Activated CD4-positive, alpha-beta memory T cell treated with anti-CD3 and anti-CD28 coated beads for 36 hours (primary cell): ENCODE measurements around the gene PTPRN2. TPM values are rescaled to one million over a fixed set of nuclear protein-coding genes. Genes with fewer than 3 reads are reported as not detected.

Source experiments
- CTCF ChIA-PET: fragments of 350-600 bp; sonication (Branson Sonifier 250); formaldehyde crosslinking; loops from one replicate; lab custom pipeline; 2021; ENCODE audit warnings: antibody characterized with exemption, inconsistent platforms; lab: Charles Lee
- POLR2A ChIA-PET: fragments of 350-600 bp; sonication (Branson Sonifier 250); formaldehyde crosslinking; loops from one replicate; lab custom pipeline; 2021; ENCODE audit warnings: antibody characterized with exemption; lab: Charles Lee
- DNase-seq: peaks from one replicate; pipeline ENCODE4 v3.0.0-alpha.2; 2020
- H3K27ac Mint-ChIP-seq: one replicate; pipeline ENCODE4 v1.8.0; 2021; ENCODE audit warnings: mixed read lengths
- H3K27me3 Mint-ChIP-seq: one replicate; pipeline ENCODE4 v1.8.0; 2021; ENCODE audit warnings: mixed read lengths
- H3K36me3 Mint-ChIP-seq: one replicate; pipeline ENCODE4 v1.8.0; 2021; ENCODE audit warnings: mixed read lengths
- H3K4me1 Mint-ChIP-seq: one replicate; pipeline ENCODE4 v1.8.0; 2021; ENCODE audit warnings: low read depth, mixed read lengths
- H3K4me3 Mint-ChIP-seq: one replicate; pipeline ENCODE4 v1.8.0; 2021; ENCODE audit warnings: mild to moderate bottlenecking, mixed read lengths
- H3K9me3 Mint-ChIP-seq: one replicate; pipeline ENCODE4 v1.8.0; 2021; ENCODE audit warnings: mixed read lengths
- intact Hi-C: fragments of 100-400 bp; cut with micrococcal nuclease; formaldehyde crosslinking; loops from one replicate; pipeline ENCODE4 v1.15.1; 2023
- total RNA-seq, 2 experiments: library from RNA; stranded (reverse); gene quantifications; one replicate each; pipeline ENCODE4 v1.2.3, GENCODE V29; 2021

PTPRN2 gene
- total RNA-seq, 2 experiments from 2014 or later = 0.51 to 0.64 TPM

DNA sequence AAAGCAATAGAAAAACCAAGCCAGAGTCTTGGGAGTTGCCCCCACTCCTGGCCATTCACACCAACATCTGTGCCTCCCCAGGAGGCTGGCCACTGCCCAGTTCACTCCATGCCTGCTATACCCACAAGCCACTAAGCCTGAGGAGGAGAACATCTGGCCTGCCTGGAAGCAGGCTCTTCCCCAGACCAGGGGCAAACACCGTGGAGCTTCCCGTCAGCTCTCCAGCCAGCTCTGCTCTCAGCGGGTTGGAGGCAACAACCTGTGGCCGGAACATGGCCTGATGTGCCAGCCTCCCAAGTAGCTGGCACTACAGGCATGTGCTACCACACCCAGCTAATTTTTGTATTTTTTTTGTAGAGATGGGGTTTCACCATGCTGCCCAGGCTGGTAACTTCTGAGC lies 9.1 kb upstream of the PTPRN2 start:
- H3K27me3 Mint-ChIP-seq = no peaks in the 10 kb centered on the region
- no peaks in the 10 kb centered on the region for H3K36me3 Mint-ChIP-seq
- no peaks in the 10 kb centered on the region for H3K9me3 Mint-ChIP-seq
- no peak overlapping the region for H3K4me3 Mint-ChIP-seq
- no peak overlapping the region for H3K27ac Mint-ChIP-seq
- intact Hi-C loops = no loop called here
- no peak for DNase-seq
- ChIA-PET POLR2A (no interaction called here), CTCF (no interaction called here)
- peaks cover 6% of the 10 kb centered on the region for H3K4me1 Mint-ChIP-seq

DNA sequence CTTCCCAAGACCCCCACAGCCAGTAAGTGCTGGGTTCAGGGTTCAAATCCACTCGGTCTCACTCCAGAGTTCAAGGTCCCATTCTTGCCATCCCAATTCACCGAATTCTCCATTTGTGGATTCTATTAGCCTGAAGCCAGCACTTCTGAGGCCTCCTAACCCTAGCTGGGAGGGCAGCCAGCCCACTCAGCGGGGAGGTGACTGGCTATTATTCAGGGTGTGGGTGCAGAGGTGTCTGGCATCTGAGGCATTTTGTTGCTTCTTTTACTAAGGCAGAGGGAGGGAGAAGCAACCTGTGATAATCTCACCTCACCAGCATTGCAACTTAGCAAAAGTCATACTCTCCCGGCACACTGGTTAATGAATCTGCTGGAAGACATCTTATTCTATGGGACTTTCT lies 8.7 kb upstream of the PTPRN2 start:
- peaks cover 2% of the 10 kb centered on the region for H3K4me1 Mint-ChIP-seq

DNA sequence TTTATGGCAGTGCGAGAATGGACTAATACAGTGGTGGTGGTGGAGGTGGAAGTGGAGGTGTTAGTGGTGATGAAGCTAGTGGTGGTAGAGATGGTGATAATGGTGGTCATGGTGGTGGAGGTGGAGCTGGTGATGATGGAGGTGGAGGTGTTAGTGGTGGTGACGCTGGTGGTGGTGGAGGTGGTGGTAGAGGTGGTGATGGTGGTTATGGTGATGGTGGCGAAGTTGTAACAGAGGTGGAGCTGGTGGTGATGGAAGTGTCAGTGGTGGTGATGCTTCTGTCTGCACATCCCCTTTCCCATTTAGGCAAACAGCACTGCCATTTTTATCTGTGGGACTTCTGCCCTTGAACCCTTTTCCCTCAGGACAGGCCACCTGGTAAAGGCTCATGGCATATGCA lies 7.4 kb upstream of the PTPRN2 start:
- no peaks in the 10 kb centered on the region for H3K36me3 Mint-ChIP-seq
- intact Hi-C loops = no loop called here
- POLR2A ChIA-PET = no interaction called here
- no peak overlapping the region for H3K27ac Mint-ChIP-seq
- no peaks in the 10 kb centered on the region for H3K4me1 Mint-ChIP-seq
- CTCF ChIA-PET = no interaction called here
- H3K4me3 Mint-ChIP-seq = no peak overlapping the region
- peaks cover 1% of the 10 kb centered on the region for H3K27me3 Mint-ChIP-seq
- no peaks in the 10 kb centered on the region for H3K9me3 Mint-ChIP-seq
- no peak for DNase-seq

More for the DNA sequence above, 8.7 kb upstream of the PTPRN2 start:
- Mint-ChIP-seq H3K36me3 (no peaks in the 10 kb centered on the region), H3K27ac (no peak overlapping the region), H3K9me3 (no peaks in the 10 kb centered on the region), H3K4me3 (no peak overlapping the region), H3K27me3 (no peaks in the 10 kb centered on the region)
- ChIA-PET CTCF (no interaction called here), POLR2A (no interaction called here)
- intact Hi-C loops = no loop called here
- no peak for DNase-seq

DNA sequence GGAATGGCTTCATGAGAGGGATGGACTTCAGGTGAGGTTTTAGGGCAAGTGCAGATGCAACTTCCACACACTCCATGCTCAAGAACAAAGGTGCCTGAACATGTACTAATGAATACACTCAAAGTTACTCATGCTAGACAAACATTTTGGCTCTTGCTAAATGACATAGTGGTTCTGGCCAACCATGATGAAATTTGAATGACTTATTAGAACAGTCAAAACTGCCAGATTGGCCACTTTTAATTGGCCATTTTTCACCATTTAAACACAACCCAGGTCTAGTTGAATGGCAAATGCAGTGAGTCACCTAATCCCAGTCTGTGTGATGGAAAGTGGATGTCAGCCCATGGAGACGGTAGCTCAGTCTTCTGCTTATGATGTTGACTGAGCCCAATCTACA lies 4.9 kb upstream of the PTPRN2 start:
- CTCF ChIA-PET = no interaction called here
- no peak for DNase-seq
- H3K9me3 Mint-ChIP-seq = no peaks in the 10 kb centered on the region
- no peak overlapping the region for H3K27ac Mint-ChIP-seq
- H3K36me3 Mint-ChIP-seq = no peaks in the 10 kb centered on the region
- H3K27me3 Mint-ChIP-seq = peaks cover 7% of the 10 kb centered on the region
- intact Hi-C loops = no loop called here
- no peak overlapping the region for H3K4me3 Mint-ChIP-seq
- H3K4me1 Mint-ChIP-seq = peaks cover 2% of the 10 kb centered on the region
- POLR2A ChIA-PET = no interaction called here

DNA sequence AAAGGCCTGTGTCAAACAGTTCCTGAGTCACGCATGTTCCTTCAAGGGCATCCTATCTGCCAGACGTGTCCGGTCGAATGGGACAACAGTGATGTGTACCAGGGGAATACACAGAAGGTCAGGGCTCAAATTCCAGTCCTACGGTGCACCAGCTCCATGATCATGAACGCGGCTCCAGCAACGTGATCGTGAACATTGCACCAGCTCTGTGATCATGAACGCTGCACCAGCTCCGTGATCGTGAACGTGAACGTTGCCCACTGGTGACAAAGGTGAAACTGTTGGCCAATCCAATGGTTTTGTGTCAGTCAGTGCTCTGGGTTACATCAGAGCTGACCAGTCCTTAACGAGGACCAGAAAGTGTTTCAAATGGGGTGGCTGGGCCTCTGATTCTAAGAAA lies 4.3 kb upstream of the PTPRN2 start:
- DNase-seq = no peak
- H3K4me3 Mint-ChIP-seq = no peak overlapping the region
- H3K36me3 Mint-ChIP-seq = no peaks in the 10 kb centered on the region
- no peak overlapping the region for H3K27ac Mint-ChIP-seq
- H3K27me3 Mint-ChIP-seq = peaks cover 7% of the 10 kb centered on the region
- peaks cover 2% of the 10 kb centered on the region for H3K4me1 Mint-ChIP-seq
- ChIA-PET POLR2A (no interaction called here), CTCF (no interaction called here)
- intact Hi-C loops = no loop called here
- no peaks in the 10 kb centered on the region for H3K9me3 Mint-ChIP-seq

DNA sequence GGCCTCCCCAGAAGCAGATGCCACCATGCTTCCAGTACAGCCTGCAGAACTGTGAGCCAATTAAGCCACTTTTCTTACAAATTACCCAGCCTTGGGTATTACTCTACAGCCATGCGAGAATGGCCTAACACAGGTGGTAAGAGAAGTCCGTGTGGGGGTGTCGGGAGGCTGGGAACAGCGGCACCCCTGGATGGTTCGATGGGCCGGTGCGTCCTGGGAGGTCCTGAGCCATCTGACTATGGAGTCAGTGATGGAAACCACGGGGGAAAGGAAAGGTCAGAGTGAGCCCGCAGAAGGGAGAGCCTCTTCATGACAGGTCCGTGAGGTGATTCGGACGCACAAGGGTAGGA lies 2.5 kb upstream of the PTPRN2 start:
- Mint-ChIP-seq H3K4me3 (no peak overlapping the region), H3K4me1 (peaks cover 10% of the 10 kb centered on the region), H3K27me3 (peaks cover 19% of the 10 kb centered on the region), H3K36me3 (peaks cover 2% of the 10 kb centered on the region), H3K9me3 (no peaks in the 10 kb centered on the region), H3K27ac (no peak overlapping the region)
- POLR2A ChIA-PET = no interaction called here
- no peak for DNase-seq
- intact Hi-C loops = no loop called here
- CTCF ChIA-PET = no interaction called here

DNA sequence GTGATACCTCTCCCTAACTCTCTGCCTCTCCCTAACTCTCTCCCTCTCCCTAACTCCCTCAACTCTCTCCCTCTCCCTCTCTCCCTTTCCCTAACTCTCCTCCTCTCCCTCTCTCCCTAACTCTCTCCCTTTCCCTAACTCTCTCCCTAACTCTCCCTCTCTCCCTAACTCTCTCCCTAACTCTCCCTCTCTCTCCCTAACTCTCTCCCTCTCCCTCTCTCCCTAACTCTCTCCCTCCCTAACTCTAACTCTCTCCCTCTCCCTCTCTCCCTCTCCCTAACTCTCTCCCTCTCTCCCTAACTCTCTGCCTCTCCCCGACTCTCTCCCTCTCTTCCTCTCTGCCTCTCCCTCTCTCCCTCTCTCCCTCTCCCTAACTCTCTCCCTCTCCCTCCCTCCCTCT lies 2.0 kb upstream of the PTPRN2 start:
- peaks cover 23% of the 10 kb centered on the region for H3K27me3 Mint-ChIP-seq
- DNase-seq = no peak
- ChIA-PET CTCF (no interaction called here), POLR2A (no interaction called here)
- intact Hi-C loops = no loop called here
- peaks cover 10% of the 10 kb centered on the region for H3K4me1 Mint-ChIP-seq
- H3K27ac Mint-ChIP-seq = no peak overlapping the region
- no peaks in the 10 kb centered on the region for H3K9me3 Mint-ChIP-seq
- no peak overlapping the region for H3K4me3 Mint-ChIP-seq
- peaks cover 2% of the 10 kb centered on the region for H3K36me3 Mint-ChIP-seq

DNA sequence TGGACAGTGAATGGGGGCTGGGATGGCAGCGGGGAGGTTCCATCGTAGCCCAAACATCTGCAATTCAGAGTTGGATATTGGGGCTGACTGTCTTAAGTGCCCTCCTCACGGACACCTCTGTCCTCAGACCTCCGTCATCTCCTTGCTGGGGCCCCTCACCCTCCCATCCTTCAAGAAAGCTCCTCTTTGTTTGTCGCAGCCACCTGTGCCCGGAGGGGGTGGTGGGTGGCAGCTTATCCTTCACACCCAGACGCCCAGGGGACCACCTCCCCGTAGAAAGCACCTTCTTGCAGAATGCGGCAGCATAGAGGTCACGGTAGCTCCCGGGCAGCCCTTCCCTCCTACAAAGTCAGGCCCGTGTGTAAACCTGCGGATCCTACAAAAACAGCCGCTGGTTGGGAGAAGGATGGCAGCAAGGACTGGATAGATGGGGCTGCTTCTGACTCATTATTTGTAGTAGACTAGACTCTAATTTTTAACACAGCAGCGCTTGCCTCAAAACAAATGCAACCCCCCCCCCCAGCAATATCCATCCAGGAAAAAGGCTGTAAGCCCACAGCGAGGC lies 1.3 kb upstream of the PTPRN2 start:
- ChIA-PET POLR2A (no interaction called here), CTCF (no interaction called here)
- Mint-ChIP-seq H3K4me3 (no peak overlapping the region), H3K27me3 (peaks cover 30% of the 10 kb centered on the region), H3K4me1 (peaks cover 10% of the 10 kb centered on the region), H3K36me3 (peaks cover 2% of the 10 kb centered on the region), H3K9me3 (no peaks in the 10 kb centered on the region), H3K27ac (no peak overlapping the region)
- intact Hi-C loops = no loop called here
- DNase-seq = no peak

DNA sequence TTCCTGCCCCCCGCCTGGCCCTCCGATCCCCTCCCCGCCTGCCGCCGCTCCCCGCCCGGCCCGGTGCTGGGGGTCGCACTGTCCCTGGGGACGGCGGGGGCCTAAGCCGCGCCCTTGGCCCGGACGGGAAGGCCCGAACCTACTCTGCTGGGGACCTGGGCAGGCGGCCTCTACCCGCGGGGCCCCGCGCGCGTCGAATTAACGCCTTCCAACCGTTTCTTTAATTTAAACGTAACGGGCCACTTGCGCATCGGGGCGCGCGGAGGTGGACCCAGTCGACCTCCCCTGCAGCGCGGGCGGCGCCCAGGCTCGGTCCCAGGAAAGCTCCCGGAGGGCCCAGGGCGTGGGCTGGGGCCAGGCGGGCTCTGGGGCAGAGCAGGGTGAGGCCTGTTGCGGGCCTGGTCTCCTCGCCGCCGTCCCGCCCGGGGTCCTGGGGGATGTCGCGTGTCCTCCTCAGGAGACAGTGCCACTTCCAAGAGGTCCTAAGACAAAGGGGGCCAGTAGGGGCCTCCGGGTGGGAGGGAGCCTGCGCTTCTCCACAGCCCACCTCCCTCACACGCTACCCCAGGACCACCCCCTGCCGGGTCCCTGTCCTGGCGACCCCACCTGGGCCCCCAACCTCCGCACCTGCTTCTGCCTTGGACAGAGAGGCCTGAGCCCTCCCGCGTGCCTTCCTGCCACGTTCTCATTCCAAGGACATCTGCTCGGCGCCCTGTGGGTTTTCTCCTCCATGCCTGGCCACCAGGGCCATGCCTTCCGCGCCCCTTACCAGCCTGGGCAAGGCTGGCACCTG lies 658 bp upstream of the PTPRN2 start:
- no peak for DNase-seq
- H3K4me3 Mint-ChIP-seq = no peak overlapping the region
- intact Hi-C loops = no loop called here
- H3K9me3 Mint-ChIP-seq = no peaks in the 10 kb centered on the region
- H3K4me1 Mint-ChIP-seq = peaks cover 10% of the 10 kb centered on the region
- POLR2A ChIA-PET = no interaction called here
- no peak overlapping the region for H3K27ac Mint-ChIP-seq
- CTCF ChIA-PET = no interaction called here
- peaks cover 37% of the 10 kb centered on the region for H3K27me3 Mint-ChIP-seq
- H3K36me3 Mint-ChIP-seq = peaks cover 2% of the 10 kb centered on the region

DNA sequence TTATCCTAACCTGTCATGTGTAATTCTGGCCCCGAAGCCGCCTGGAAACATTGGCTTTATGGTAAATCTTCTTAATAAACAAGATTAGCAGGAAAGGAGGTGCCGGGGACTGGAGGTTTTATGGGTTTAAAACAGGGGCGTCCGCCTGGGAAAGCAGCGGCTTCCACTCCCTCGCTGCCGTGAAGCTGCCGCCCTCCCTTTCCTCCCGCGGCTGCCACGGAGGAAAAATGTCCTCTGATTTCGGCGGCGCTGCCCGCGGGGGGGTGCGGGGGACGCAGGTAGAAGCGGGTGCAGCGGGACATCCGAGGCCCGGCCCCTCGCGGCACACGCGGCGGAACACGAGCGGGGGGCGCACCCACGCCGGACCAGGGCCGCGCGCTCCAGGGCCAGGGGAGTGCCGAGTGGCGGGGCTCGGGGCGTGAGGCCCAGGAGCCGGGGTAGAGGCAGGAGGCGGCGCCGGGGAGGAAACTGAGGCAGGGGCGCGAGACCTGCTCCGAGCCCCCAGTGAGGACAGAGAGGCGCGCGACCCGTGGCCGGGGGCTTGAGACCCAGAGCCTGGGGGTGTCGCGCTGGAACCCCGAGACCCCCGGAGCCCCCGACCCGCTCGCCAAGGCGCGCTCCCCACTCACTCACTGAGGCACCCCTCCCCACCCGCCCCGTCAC lies 993 bp downstream of the PTPRN2 start:
- Mint-ChIP-seq H3K4me1 (peaks cover 10% of the 10 kb centered on the region), H3K36me3 (peaks cover 2% of the 10 kb centered on the region), H3K27ac (no peak overlapping the region), H3K9me3 (no peaks in the 10 kb centered on the region), H3K4me3 (no peak overlapping the region), H3K27me3 (peaks cover 46% of the 10 kb centered on the region)
- ChIA-PET POLR2A (no interaction called here), CTCF (no interaction called here)
- no peak for DNase-seq
- intact Hi-C loops = no loop called here

DNA sequence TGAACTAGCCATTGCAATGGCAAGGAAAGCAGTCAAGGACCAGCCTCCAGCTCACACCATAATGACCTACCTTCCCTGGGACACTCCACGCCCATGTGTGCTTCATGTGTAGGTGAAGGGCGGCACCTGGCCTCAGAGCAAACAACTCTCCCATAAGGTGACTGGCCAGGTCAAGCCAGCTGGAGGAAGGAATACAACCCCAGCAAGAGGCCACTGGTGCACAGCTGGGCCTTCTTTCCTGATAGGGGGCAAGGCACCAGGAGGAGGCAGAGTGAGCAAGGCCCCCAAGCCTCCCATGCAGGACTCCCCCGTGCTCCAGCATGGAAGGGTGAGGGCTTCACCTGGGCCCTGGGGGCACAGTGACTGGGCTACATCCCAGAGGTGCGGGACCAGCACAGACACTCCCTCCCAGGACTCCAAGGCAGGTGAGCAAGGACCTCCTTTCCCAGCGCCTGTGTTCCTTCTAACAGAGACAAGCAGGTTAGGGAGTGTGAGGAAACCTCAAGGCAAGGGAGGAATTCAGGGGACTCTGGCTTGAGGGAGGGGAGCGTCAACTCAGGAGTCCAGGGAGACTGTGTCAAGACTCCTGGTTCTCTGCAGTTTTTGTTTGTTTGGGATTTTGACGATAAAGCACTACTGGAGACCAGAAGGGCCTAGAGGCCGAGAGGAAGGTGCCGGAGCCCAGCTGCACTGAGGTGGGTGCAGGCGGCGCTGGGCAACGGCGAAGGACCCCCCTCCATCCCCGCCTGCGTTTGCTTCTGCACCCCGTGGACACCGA lies 1.7 kb downstream of the PTPRN2 start:
- CTCF ChIA-PET = no interaction called here
- H3K4me3 Mint-ChIP-seq = peak overlapping the region; percentile 8
- POLR2A ChIA-PET = no interaction called here
- no peak for DNase-seq
- peaks cover 46% of the 10 kb centered on the region for H3K27me3 Mint-ChIP-seq
- peaks cover 10% of the 10 kb centered on the region for H3K4me1 Mint-ChIP-seq
- H3K27ac Mint-ChIP-seq = no peak overlapping the region
- H3K9me3 Mint-ChIP-seq = peaks cover 3% of the 10 kb centered on the region
- H3K36me3 Mint-ChIP-seq = peaks cover 3% of the 10 kb centered on the region
- intact Hi-C loops = no loop called here

DNA sequence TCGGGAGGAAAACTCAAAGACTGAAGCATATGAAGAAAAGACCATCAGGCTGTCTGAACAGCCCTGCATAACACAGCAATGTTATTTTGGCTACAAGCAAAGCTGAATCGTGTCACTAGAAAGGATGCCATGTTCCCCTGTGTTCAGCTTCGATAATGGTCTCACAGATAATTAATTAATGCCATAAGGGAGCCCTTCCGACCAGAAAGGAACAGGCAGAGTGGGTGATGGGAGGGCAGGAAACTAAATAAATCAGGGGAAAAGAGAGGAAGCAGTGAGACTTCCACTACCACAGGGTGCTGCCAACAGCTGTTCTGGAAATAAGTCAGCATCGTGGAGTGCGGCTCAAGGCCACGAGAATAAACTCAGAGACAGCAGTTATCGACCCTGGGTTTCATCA lies 3.2 kb downstream of the PTPRN2 start:
- CTCF ChIA-PET = no interaction called here
- peaks cover 49% of the 10 kb centered on the region for H3K27me3 Mint-ChIP-seq
- POLR2A ChIA-PET = no interaction called here

More for the DNA sequence above, 3.2 kb downstream of the PTPRN2 start:
- H3K4me3 Mint-ChIP-seq = no peak overlapping the region
- peaks cover 18% of the 10 kb centered on the region for H3K9me3 Mint-ChIP-seq
- H3K4me1 Mint-ChIP-seq = peaks cover 10% of the 10 kb centered on the region
- H3K36me3 Mint-ChIP-seq = peaks cover 4% of the 10 kb centered on the region
- intact Hi-C loops = no loop called here
- DNase-seq = no peak
- no peak overlapping the region for H3K27ac Mint-ChIP-seq
